Effector CD4-positive, alpha-beta T cell (primary cell): Measurements from ENCODE around the gene ELAVL1.
"Not testable (repeated sequence)": the region's sequence is repeated elsewhere in the genome, so short reads cannot be mapped to it uniquely, and the experiment has no call there.

Experiments
- DNase-seq: peaks from one replicate; pipeline ENCODE4 v3.0.0-alpha.2; 2020

The ELAVL1 gene

DNA sequence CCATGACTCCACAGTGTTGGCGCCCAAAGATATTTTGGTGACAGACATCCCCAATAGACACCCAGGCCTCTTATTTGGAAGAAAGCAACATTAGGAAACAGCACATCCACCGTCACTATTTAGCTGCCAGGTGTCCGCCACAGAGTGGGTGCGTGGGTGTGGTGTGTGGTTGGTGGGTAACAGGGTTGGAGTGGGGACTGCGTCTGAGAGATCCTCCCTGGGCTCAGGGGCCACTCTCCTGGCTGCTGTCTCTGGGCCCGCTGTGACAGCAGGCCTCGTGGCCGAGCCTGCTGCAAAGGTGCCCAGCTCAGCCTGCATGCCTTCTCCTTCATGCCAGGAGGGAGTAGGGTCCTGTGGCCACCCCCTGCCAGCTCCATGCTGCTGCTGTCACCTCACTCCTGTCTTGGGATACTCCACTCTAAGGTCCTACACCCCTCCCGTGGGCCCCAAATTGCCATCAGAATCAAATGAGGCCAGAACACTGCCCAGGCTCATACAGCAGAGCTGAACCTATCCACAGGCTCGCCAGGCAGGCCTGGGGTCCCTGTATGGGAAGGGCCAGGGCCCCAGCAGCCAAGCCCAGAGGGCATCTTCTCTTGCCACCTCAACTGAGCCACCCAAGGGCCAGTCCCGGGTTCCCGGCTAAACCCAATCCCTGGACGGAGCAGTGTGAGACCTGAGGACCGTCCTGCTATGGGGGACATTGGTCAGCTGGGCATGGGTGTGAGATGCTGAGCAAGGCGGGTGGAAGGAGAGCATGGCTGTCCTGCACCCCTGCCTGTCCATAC is 37.2 kb downstream of the ELAVL1 start:
- no peak for DNase-seq

DNA sequence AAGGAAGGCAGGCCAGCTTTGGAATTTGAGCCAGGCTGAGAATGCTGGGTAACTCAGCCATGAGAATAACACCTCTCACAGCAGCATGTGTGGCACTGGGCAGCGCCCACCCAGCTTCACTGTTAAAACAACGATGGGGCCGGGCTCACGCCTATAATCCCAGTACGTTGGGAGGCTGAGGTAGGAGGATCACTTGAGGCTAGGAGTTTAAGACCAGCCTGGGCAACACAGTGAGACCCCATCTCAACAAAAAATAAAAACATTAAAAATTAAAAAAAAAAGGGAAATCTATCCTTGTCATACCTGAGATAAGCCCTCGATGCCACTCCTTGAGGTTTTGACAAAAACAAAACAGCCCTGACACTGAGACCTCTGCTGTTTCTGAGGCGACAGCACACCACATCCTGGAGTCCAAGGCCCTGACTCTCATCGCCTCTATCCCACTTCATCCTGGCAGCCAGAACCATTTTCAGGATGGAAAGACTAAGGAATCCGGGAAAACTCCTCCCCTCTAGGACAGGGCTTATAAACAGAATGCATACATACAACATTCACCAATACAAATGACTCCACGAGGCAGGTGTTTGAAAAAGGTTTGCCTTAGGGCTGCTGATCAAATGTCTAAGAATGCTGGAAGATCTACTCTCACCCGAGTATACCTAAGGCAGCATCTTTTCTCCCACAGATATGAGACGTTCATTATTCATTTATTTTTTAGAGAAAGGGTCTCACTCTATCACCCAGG is 39.3 kb downstream of the ELAVL1 start:
- no peak for DNase-seq

DNA sequence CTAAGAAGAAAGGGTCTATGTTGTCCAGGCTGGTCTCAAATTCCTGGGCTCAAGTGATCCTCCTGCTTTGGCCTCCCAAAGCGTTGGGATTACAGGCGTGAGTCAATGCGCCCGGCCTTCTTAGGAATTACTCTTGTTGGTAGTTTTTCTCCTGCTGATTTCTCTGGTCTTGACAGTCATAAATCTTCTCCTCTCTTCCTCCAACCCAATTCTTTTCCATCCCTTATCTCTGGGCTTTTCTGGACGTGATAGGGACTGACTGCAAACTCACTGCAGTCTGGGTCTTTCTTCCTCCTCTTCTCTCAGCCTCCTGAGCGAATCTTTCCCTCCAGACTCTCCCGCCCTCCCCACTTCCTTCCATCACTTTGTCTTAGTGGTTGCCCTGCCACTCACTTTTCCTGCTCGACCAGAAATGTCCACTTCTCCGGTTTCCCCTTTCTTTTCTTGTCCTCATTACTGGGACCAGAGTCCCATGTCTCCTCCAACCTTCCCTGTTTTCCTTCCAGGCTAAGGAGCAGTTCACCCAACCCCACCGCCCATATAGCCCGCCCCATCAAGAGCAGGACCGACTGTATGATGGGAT is 40.1 kb downstream of the ELAVL1 start:
- DNase-seq = no peak

DNA sequence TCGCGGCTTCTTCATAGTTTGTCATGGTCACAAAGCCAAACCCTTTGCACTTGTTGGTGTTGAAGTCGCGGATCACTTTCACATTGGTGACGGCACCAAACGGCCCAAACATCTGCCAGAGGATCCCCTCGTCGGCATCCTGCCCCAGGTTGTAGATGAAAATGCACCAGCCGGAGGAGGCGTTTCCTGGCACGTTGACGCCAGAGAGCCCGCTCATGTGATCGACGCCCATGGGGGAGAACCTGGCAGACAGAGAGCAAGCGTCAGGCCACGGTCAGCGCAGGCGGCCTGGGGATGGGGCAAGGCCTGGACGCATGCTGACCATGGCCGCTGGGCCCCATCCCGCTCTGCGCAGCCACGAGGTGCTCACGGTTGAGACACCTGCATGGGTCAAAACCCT is 41.9 kb downstream of the ELAVL1 start:
- DNase-seq = no peak

DNA sequence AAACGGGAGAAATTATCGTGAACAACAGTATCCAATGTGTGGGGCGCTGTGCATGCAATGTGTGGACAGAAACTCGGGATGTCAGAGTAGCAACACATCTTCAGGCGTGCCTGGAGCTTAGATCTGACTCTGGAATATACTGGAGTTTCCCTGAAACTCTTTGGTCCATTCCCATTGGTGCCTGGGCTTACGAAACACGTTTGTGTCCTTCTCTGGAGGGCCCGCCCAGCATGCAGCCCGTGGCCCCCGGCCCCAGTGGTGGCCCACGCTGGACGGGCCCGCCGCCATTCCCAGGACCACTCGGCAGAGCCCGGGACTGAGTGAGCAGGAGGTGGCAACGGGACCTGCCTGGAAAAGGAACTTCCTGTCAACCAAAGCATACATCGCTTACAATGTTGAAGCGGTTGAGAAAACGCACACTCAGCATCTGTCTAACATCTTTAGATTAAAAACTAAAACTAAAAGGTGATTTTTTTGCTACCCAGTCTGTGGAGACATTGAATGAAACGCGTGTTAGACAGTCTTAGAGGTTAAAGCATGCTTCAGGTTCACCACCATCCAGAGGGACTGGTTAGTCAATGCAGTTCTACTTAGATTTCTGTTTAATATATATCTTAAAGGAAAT is 42.7 kb downstream of the ELAVL1 start:
- DNase-seq = no peak

DNA sequence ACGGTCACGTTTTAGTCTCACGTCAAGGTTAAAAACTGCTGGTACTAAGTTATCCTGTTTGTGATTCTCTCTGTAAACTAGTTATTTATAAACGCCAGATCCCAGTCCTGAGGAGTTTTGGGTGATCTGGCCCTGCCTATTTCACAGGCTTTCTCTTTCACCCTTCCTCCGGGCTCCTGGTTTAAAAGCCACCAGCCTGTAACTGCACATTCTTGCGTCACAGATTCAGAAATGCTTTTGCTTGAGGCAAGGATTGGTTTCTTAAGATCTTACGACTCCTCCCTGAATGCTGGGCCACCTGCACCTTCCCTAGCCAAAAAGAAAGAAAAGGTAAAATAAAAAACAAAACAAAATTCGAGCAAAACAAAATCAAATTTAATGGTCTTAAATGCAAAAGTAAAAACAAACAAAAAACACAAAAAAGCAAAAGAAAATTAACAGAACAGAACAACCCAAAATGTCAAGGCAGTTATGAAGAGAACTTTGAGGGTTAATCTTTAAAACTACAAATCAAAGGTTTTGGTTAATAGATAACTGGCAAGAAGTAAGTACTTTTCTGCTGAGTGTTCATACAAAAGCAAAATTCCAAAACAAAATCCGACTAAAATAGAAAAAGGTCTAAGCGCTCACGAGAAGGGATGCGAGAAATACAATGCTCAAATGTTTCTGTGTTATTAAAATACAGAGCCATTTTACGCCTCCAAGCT is 43.4 kb downstream of the ELAVL1 start:
- no peak for DNase-seq

DNA sequence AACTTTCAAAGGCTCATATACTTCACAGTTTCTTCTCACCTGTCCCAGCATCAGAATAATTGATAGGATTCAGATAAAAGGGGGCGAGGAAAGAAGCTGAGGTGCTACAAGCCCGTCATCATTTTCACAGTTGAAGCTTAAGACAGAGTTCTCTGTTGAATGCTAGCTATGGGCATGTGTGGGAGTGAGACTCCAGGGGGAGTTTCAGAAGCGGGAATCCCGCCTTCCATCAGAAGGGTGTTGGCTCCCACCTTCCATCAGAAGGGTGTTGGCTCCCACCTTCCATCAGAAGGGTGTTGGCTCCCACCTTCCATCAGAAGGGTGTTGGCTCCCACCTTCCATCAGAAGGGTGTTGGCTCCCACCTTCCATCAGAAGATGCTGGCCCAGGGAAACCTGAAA is 44.4 kb downstream of the ELAVL1 start:
- not testable (repeated sequence) for DNase-seq

DNA sequence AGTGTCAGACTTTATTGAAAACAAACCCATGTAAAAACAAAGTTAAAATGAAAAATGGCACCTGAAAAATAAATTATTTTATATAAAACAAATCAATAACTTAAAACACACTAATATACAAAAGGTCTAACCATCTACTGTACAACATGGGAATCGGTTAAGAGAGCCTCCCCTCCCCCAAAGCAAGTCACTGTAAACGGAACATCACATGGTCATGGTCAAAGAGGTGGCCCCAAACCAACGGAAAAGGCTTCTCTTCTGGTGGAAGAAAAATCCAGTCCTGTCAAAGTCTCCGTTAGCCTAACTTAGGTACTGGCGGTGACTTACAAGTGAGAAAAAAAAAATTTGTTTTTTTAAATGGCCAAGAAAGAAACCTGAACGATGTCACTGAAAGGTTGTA is 46.2 kb downstream of the ELAVL1 start:
- DNase-seq = no peak

DNA sequence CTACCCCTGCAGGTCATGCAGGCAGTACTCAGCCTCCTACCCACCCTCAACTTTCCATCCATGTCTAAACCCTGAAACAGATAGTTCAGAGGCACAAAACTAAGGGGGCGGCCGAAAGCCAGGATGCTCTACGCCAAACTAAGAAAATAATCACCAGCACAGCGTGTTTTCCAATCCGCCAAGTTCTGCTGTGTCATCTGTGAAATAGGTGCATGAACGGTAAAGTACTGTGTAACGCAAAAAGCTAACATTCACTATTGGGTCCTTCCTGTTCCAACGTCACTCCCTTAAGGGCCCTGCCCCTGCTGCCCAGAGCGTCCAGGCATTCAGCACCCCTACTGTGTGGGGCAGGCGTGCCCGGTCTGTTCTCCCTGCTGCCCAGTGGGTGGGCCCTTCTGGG is 49.7 kb downstream of the ELAVL1 start:
- DNase-seq = no peak

DNA sequence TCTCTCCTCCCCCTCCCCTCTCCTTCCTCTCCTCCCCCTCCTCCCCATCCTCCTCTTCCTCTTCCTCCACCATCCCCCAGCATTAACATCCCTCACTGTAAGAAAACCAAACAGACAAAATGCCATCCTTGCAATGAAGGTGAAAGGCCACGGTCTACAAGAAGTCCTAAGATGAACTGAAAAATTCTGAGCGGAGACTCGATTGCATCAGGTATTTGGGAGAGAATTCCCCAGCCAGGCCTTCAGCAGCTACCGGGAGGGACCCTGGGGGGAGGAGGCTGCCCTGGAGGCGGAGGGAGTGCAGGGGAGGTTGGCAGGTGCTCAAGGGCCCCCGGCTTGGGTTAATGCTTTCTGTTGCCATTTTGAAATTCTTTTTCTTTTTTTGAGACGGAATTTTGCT is 51.9 kb downstream of the ELAVL1 start:
- no peak for DNase-seq

DNA sequence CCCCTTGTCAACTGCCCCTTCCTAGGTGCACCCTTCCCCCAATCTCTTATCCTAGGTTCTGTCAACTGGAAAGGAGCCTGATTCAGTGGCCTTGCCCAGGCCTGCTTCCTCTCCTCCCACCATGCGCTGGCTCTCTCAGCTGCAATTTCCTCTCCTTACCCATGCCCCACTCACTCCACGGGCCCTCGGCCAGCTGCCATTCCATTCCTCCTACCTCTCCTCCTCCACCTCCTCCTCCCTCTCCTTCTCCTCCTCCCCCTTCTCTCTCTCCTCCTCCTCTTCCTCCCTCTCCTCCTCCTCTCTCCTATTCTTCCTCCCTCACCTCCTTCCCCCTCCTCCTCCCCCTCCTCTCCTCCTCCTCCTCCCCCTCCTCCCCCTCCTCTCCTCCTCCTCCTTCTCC is 52.4 kb downstream of the ELAVL1 start:
- DNase-seq = no peak

DNA sequence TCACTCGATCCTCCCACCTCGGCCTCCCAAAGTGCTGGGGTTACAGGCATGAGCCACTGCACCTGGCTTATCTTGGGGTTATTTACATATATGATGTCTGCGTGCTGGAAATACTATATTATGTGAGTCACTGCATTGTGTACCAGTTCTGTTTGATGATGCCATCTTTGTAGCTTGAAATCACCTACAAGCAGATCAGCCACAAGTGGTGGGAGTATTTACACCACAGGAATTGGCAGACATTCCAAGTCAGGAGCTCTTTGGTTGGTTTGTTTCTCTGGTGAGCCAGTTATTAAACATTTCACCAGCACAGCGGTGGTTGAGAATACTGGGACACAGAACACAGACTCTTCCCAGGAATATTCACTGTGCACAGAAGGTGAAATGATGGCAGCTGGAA is 57.5 kb downstream of the ELAVL1 start:
- DNase-seq = no peak

DNA sequence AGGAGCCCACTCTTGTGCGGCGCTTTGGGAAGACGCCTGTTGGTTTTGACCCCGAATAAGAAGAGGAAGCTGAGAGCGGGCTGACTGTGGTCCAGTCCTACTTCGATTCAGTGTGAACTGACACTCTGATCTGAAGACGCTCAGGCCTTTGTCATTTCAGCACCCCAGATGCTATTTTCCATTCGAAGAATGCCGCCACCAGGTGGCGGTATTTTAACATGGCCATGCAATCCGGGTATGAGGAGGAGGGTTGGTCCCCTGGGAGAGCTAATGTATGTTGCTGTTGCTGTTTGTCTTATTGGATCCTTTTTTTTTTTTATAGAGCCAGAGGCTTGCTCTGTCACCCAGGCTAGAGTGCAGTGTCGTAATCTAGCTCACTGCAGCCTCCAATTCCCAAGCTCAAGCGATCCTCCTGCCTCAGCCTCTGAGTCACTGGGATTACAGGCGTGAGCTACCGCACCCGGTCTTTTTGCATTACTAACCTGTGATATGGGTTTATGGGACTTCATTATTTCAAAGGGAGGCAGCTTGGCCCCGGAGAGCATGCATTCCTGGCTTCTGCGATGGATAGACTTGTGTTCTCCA is 61.2 kb downstream of the ELAVL1 start:
- DNase-seq = peak; percentile 81

DNA sequence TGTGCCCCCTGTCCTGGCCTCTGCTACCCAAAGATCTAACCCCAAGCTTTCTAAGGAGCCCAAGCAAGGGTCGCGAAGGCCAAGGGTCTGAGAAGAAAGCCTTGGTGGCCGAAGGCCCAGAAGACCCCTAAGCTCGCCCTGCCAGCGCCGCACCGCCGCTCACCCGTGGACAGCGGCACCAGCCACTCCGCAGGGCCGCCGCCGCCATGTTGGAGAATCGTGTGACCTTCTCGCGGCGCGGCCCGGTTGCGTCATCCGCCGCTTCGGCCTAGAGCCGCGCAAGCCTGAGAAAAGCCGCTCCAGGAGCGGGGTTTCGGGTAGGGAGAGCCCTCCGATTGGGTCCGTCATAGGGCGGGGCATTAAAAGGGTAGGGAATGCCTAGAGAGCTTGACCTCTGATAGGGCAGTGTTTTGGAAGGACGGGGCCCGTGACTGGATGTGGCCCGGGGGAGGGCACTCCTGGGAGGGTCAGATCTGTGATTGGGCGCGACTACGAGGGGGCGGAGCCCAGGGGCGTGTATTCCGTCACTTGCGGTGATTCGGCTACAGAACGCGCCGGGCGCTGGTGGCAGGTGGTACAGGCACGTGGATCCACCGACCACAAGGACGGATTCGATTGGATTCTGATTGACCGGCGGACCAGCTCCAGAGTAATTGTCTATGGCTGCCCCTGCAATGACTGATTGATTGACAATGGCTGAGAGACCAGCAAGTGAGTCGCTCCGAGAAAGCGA is 61.8 kb downstream of the ELAVL1 start, which contains the start of gene TIMM44:
Gene TIMM44 (minus strand): TSS at position 223 of the 733 bp plus-strand sequence. CDS start 15 bp downstream, at position 208.
- DNase-seq = peak; percentile 97

DNA sequence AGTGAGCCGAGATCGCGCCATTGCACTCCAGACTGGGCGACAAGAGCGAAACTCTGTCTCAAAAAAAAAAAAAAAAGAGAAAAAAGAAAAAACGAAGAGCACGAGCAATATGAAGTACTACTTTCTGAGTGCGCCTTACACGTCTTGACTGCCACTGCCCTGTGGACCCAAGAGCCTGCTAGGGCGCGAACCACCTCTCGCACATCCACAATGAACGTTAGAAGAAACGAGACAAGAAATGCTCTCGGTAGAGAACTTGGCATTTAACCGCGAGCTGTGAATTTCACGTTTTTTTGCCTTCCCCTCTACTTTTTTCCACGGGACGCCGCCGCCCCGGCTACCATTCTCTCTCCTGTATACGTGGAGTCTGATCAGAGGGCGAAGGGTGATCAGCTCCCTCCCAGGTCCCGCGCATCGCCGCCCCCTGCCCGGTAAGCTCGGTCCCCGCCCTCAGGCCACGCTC is 62.4 kb downstream of the ELAVL1 start:
- DNase-seq = no peak

DNA sequence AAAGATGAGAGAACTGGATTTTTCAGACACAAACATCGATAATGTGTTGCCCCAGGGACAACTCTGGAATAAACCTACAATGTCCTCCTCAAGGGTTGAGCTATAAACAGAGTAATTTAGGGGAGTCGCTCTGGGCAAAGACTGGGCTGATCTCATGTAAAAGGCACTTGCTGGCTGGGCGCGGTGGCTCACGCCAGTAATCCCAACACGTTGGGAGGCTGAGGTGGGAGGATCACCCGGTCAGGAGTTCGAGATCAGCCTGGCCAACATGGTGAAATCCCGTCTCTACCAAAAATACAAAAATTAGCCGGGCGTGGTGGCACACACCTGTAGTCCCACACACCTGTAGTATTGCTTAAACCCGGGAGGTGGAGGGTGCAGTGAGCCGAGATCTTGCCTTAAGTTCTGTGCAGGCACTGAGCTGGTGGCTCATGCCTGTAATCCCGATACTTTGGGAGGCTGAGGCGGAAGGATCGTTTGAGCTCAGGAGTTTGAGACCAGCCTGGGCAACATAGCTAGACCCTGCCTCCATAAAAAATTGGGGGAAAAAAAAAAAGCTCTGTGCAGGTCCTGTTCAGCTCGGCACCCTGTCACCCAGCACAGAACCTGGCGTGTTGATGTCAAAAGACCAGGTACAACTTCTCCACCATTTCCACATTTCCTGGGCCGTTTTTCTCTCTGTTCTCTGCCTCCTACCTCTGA is 63.4 kb downstream of the ELAVL1 start:
- no peak for DNase-seq

DNA sequence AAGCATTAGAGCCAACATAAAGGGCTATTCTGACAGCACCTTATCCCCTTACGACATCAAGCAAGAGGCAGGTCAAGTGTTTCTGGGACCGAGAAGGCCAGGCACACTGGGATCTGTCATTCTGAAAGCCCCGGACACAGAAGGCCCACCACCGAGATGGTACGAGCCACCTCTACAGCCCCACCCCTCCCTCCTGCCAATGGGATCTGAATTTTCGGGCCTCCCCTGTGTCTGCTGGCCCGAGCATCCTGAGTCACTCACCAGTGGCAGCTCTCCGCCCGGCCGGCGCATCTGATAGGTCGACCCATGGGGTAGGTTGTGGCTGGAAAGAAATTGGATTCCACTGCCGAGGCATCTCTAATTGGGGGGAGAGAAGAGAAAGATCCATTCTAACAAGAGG is 64.6 kb downstream of the ELAVL1 start:
- DNase-seq = no peak

DNA sequence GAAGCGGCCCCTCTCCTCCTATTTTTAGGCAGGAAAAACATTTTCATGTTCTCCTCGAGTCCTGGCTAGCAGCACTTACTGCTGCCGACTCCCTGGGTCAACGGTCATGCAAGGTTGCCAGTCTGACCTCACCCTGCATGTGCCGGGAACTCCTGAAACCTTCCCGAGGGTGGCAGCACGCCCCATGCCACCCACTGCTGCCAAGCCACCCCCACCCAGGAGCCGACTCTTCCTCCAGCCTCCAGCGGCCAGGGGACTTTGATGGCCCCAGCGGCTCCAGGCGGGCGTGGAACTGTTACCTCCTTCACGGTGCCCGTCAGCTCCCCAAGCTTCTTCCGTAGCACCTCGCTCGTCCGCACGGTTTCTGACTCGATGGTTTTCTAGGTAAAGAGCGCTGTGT is 70.7 kb downstream of the ELAVL1 start:
- no peak for DNase-seq

DNA sequence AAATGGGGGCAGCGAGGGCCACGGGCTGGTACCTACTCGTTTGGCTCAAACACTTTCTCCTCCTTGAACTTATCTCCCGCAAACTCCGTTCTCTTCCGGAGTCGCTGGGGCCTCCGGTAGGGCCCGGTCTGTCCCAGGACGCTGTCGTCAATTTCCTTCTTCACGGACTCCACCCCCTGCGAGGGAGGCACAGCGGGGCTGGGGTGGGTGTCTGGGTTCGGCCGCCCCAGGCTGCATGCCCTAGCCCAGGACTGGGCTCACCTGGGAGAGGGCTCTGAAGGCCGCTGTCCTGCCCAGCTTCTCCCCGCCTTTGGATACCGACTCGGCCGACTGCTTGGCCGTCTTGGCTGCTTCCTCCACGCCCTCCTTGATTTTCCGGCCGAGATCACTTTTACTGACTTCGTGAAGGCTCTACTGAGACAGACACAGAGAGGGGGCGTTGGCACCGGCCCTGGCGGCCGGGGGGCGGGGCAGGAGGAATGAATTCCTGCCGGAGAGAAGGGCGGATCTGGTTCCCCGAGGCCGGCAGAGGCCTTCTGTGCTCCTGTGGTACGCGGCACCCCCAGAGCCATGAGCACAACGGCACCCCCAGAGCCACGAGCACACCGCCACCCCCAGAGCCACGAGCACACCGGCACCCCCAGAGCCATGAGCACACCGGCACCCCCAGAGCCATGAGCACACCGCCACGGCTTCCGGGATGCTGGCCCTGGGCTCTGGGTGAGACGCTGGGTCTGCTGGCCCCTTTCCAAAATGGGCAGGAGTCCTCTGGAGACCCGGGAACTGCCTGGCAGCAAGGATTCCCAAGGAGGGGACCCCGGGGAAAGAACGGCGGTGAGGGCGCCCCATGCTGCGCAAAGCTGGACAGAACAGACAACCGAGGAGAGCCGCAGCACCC is 71.4 kb downstream of the ELAVL1 start:
- DNase-seq = no peak

DNA sequence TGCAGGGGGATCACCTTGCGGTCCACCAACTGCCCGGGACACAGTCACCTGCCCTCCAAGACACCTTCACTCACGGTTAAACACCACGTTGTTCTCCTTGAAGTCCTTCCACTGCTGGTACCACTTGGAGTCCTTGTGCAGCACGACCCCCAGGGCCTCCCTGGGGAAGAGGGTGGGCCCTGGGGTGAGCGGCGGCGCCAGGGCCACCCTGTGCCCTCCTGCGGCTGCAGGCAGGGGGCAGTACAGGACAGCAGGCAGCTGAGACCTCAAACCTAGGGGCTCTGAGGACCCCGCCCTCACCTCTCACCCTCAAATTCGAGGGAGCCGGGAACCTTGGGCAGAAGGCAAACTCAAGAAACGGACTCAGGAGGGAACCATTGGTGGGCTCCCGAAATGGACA is 72.0 kb downstream of the ELAVL1 start:
- DNase-seq = no peak
